ENCODE measurements around the gene FREM1. TPM values are rescaled to one million over a fixed set of nuclear protein-coding genes. Genes with fewer than 3 reads are reported as not detected.

Gene FREM1
- total RNA-seq, 1 donor from 2014 or later, result not detected

GRCh38 chr9:14782286-14783051 is 127.8 kb downstream of the FREM1 start:
- DNase-seq (ENCODE audit: low spot score), result no peak
- Mint-ChIP-seq H3K4me1 (ENCODE audit: low read depth) (no peaks in the 10 kb centered on the region), H3K36me3 (ENCODE audit: low read depth) (no peaks in the 10 kb centered on the region), H3K27me3 (ENCODE audit: insufficient read depth) (no peaks in the 10 kb centered on the region), H3K9me3 (no peaks in the 10 kb centered on the region), H3K27ac (no peak overlapping the region), H3K4me3 (no peak overlapping the region)
- intact Hi-C loops (cut with micrococcal nuclease), result no loop called here

- Mint-ChIP-seq H3K27ac (no peak overlapping the region), H3K4me3 (no peak overlapping the region), H3K27me3 (ENCODE audit: insufficient read depth) (no peaks in the 10 kb centered on the region), H3K36me3 (ENCODE audit: low read depth) (no peaks in the 10 kb centered on the region), H3K9me3 (no peaks in the 10 kb centered on the region), H3K4me1 (ENCODE audit: low read depth) (no peaks in the 10 kb centered on the region)
- DNase-seq (ENCODE audit: low spot score), result no peak
- intact Hi-C loops (cut with micrococcal nuclease), result no loop called here
Observed at GRCh38 chr9:14780693-14781092, 129.5 kb downstream of the FREM1 start.

GRCh38 chr9:14780251-14780650 is 130.0 kb downstream of the FREM1 start:
- Mint-ChIP-seq H3K27ac (no peak overlapping the region), H3K36me3 (ENCODE audit: low read depth) (no peaks in the 10 kb centered on the region), H3K9me3 (no peaks in the 10 kb centered on the region), H3K27me3 (ENCODE audit: insufficient read depth) (no peaks in the 10 kb centered on the region), H3K4me1 (ENCODE audit: low read depth) (no peaks in the 10 kb centered on the region), H3K4me3 (no peak overlapping the region)
- no peak for DNase-seq (ENCODE audit: low spot score)
- intact Hi-C loops (cut with micrococcal nuclease), result no loop called here

GRCh38 chr9:14779566-14780022 is 130.6 kb downstream of the FREM1 start:
- H3K9me3 Mint-ChIP-seq, result no peaks in the 10 kb centered on the region
- H3K4me3 Mint-ChIP-seq, result no peak overlapping the region
- intact Hi-C loops (cut with micrococcal nuclease), result no loop called here
- no peak overlapping the region for H3K27ac Mint-ChIP-seq
- no peaks in the 10 kb centered on the region for H3K36me3 Mint-ChIP-seq (ENCODE audit: low read depth)
- no peaks in the 10 kb centered on the region for H3K4me1 Mint-ChIP-seq (ENCODE audit: low read depth)
- DNase-seq (ENCODE audit: low spot score), result no peak
- H3K27me3 Mint-ChIP-seq (ENCODE audit: insufficient read depth), result no peaks in the 10 kb centered on the region

GRCh38 chr9:14778565-14778964 is 131.7 kb downstream of the FREM1 start:
- Mint-ChIP-seq H3K4me3 (no peak overlapping the region), H3K27ac (no peak overlapping the region), H3K9me3 (no peaks in the 10 kb centered on the region), H3K27me3 (ENCODE audit: insufficient read depth) (no peaks in the 10 kb centered on the region), H3K4me1 (ENCODE audit: low read depth) (no peaks in the 10 kb centered on the region), H3K36me3 (ENCODE audit: low read depth) (no peaks in the 10 kb centered on the region)
- intact Hi-C loops (cut with micrococcal nuclease), result no loop called here
- DNase-seq (ENCODE audit: low spot score), result no peak

GRCh38 chr9:14775917-14776316 is 134.3 kb downstream of the FREM1 start:
- Mint-ChIP-seq H3K27me3 (ENCODE audit: insufficient read depth) (no peaks in the 10 kb centered on the region), H3K27ac (no peak overlapping the region), H3K36me3 (ENCODE audit: low read depth) (no peaks in the 10 kb centered on the region), H3K4me3 (no peak overlapping the region), H3K4me1 (ENCODE audit: low read depth) (no peaks in the 10 kb centered on the region), H3K9me3 (no peaks in the 10 kb centered on the region)
- DNase-seq (ENCODE audit: low spot score), result no peak
- intact Hi-C loops (cut with micrococcal nuclease), result no loop called here

- Mint-ChIP-seq H3K36me3 (ENCODE audit: low read depth) (no peaks in the 10 kb centered on the region), H3K4me3 (no peak overlapping the region), H3K27me3 (ENCODE audit: insufficient read depth) (peaks cover 8% of the 10 kb centered on the region), H3K27ac (no peak overlapping the region), H3K9me3 (no peaks in the 10 kb centered on the region), H3K4me1 (ENCODE audit: low read depth) (no peaks in the 10 kb centered on the region)
- DNase-seq (ENCODE audit: low spot score), result no peak
- intact Hi-C loops (cut with micrococcal nuclease), result loop anchor here (5.0 kb wide), 1 partner anchor 367 kb away; no protein-coding TSS in a partner anchor
Observed at GRCh38 chr9:14770592-14770991, 139.6 kb downstream of the FREM1 start.

GRCh38 chr9:14769230-14769571 is 141.0 kb downstream of the FREM1 start:
- no peak overlapping the region for H3K4me3 Mint-ChIP-seq

GRCh38 chr9:14768405-14769229 is 141.6 kb downstream of the FREM1 start:
- no peaks in the 10 kb centered on the region for H3K9me3 Mint-ChIP-seq
- no peak overlapping the region for H3K27ac Mint-ChIP-seq
- H3K4me3 Mint-ChIP-seq, result no peak overlapping the region
- intact Hi-C loops (cut with micrococcal nuclease), result loop anchor here (1.0 to 5.0 kb wide), 4 partner anchors 106 to 1341 kb away; no protein-coding TSS in a partner anchor
- H3K27me3 Mint-ChIP-seq (ENCODE audit: insufficient read depth), result peaks cover 10% of the 10 kb centered on the region
- no peak for DNase-seq (ENCODE audit: low spot score)
- H3K4me1 Mint-ChIP-seq (ENCODE audit: low read depth), result no peaks in the 10 kb centered on the region
- no peaks in the 10 kb centered on the region for H3K36me3 Mint-ChIP-seq (ENCODE audit: low read depth)

More at GRCh38 chr9:14769230-14769571, 141.0 kb downstream of the FREM1 start:
- H3K36me3 Mint-ChIP-seq (ENCODE audit: low read depth), result no peaks in the 10 kb centered on the region
- H3K27ac Mint-ChIP-seq, result no peak overlapping the region
- no peaks in the 10 kb centered on the region for H3K9me3 Mint-ChIP-seq
- H3K4me1 Mint-ChIP-seq (ENCODE audit: low read depth), result no peaks in the 10 kb centered on the region
- no peak for DNase-seq (ENCODE audit: low spot score)
- H3K27me3 Mint-ChIP-seq (ENCODE audit: insufficient read depth), result peaks cover 10% of the 10 kb centered on the region
- intact Hi-C loops (cut with micrococcal nuclease), result loop anchor here (2.0 to 5.0 kb wide), 3 partner anchors 107 to 1342 kb away; no protein-coding TSS in a partner anchor

GRCh38 chr9:14766299-14766698 is 143.9 kb downstream of the FREM1 start:
- no peaks in the 10 kb centered on the region for H3K36me3 Mint-ChIP-seq (ENCODE audit: low read depth)
- no peaks in the 10 kb centered on the region for H3K9me3 Mint-ChIP-seq
- no peak overlapping the region for H3K27ac Mint-ChIP-seq

GRCh38 chr9:14761584-14761983 is 148.6 kb downstream of the FREM1 start:
- H3K27ac Mint-ChIP-seq, result no peak overlapping the region
- DNase-seq (ENCODE audit: low spot score), result no peak
- no peaks in the 10 kb centered on the region for H3K9me3 Mint-ChIP-seq
- H3K4me3 Mint-ChIP-seq, result no peak overlapping the region
- intact Hi-C loops (cut with micrococcal nuclease), result no loop called here
- H3K4me1 Mint-ChIP-seq (ENCODE audit: low read depth), result no peaks in the 10 kb centered on the region
- no peaks in the 10 kb centered on the region for H3K36me3 Mint-ChIP-seq (ENCODE audit: low read depth)
- peaks cover 2% of the 10 kb centered on the region for H3K27me3 Mint-ChIP-seq (ENCODE audit: insufficient read depth)

More at GRCh38 chr9:14766299-14766698, 143.9 kb downstream of the FREM1 start:
- DNase-seq (ENCODE audit: low spot score), result no peak
- no peak overlapping the region for H3K4me3 Mint-ChIP-seq
- H3K27me3 Mint-ChIP-seq (ENCODE audit: insufficient read depth), result peaks cover 10% of the 10 kb centered on the region
- intact Hi-C loops (cut with micrococcal nuclease), result loop anchor here (5.0 kb wide), 2 partner anchors 104 to 1339 kb away; no protein-coding TSS in a partner anchor
- no peaks in the 10 kb centered on the region for H3K4me1 Mint-ChIP-seq (ENCODE audit: low read depth)

- Mint-ChIP-seq H3K27me3 (ENCODE audit: insufficient read depth) (no peaks in the 10 kb centered on the region), H3K4me1 (ENCODE audit: low read depth) (no peaks in the 10 kb centered on the region), H3K4me3 (no peak overlapping the region), H3K36me3 (ENCODE audit: low read depth) (no peaks in the 10 kb centered on the region), H3K27ac (no peak overlapping the region), H3K9me3 (no peaks in the 10 kb centered on the region)
- intact Hi-C loops (cut with micrococcal nuclease), result no loop called here
- DNase-seq (ENCODE audit: low spot score), result no peak
Observed at GRCh38 chr9:14760060-14760459, 150.2 kb downstream of the FREM1 start.

GRCh38 chr9:14756291-14756690 is 153.9 kb downstream of the FREM1 start:
- intact Hi-C loops (cut with micrococcal nuclease), result no loop called here
- no peak for DNase-seq (ENCODE audit: low spot score)
- H3K36me3 Mint-ChIP-seq (ENCODE audit: low read depth), result no peaks in the 10 kb centered on the region
- H3K4me1 Mint-ChIP-seq (ENCODE audit: low read depth), result no peaks in the 10 kb centered on the region
- no peak overlapping the region for H3K4me3 Mint-ChIP-seq
- H3K27ac Mint-ChIP-seq, result no peak overlapping the region
- peaks cover 3% of the 10 kb centered on the region for H3K27me3 Mint-ChIP-seq (ENCODE audit: insufficient read depth)
- H3K9me3 Mint-ChIP-seq, result no peaks in the 10 kb centered on the region

Data from activated T-helper 1 cell treated with anti-CD3 and anti-CD28 coated beads, Interleukin-12 subunit alpha, Interleukin-12 subunit beta, Interleukin-2, Interleukin-4 antibody, amounts not matched to agents 30 ng/mL and 10 ng/mL and 1 ng/mL, durations not matched to agents 14 hours and 24 hours and 36 hours (primary cell).